BE2C (cell line): Measurements from ENCODE around the gene RAB6A.

ENCODE experiments used
- DNase-seq: peaks from one replicate; pipeline ENCODE4 v3.0.0-alpha.2; 2020
- H3K27me3 ChIP-seq: fragments of 250-450 bp; sonication (Bioruptor Pico); 2 replicates; pipeline ENCODE4 v1.5.1; 2020; ENCODE audit warnings: mild to moderate bottlenecking
- H3K36me3 ChIP-seq: fragments of 250-450 bp; sonication (Bioruptor Pico); 2 replicates; pipeline ENCODE4 v1.5.1; 2020; ENCODE audit warnings: mild to moderate bottlenecking
- H3K4me1 ChIP-seq: fragments of 250-450 bp; sonication (Bioruptor Pico); 2 replicates; pipeline ENCODE4 v1.5.1; 2020
- H3K4me3 ChIP-seq: 2 replicates; pipeline ENCODE4 v1.5.1; 2011; ENCODE audit warnings: low read depth, low read length
- H3K9me3 ChIP-seq: fragments of 250-450 bp; sonication (Bioruptor Pico); 2 replicates; pipeline ENCODE4 v1.5.1; 2020
- CTCF ChIP-seq: IDR thresholded peaks from 2 replicates; pipeline ENCODE4 v1.5.1; 2012; ENCODE audit warnings: mild to moderate bottlenecking, low read depth, low read length

The RAB6A gene

GRCh38 chr11:73659961-73660360 lies 100.9 kb downstream of the RAB6A start:
- H3K9me3 ChIP-seq, result no peaks in the 10 kb centered on the region
- DNase-seq, result no peak

DNA sequence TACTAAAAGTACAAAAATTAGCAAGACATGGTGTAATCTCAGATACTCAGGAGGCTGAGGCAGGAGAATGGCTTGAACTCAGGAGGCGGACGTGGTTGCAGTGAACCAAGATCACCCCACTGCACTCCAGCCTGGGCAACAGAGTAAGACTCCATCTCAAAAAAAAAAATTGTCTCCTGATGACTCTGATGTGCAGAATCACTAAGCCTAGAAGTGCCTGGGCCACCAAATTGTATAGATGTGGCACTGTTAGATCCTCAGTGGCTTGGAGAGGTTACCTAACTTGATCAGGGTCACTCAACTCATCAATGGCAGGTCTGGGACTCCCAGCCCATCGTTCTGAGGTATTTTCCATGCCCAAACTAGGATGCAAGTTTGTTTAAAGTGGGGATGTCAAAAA lies 103.9 kb downstream of the RAB6A start:
- H3K36me3 ChIP-seq, result no peaks in the 10 kb centered on the region
- no peak for DNase-seq
- no peak overlapping the region for H3K4me3 ChIP-seq
- H3K27me3 ChIP-seq, result no peaks in the 10 kb centered on the region
- TF ChIP-seq CTCF, result no peak
- H3K4me1 ChIP-seq, result no peaks in the 10 kb centered on the region
- no peaks in the 10 kb centered on the region for H3K9me3 ChIP-seq

More at GRCh38 chr11:73659961-73660360, 100.9 kb downstream of the RAB6A start:
- no peak overlapping the region for H3K4me3 ChIP-seq
- no peak for TF ChIP-seq CTCF
- H3K36me3 ChIP-seq, result no peaks in the 10 kb centered on the region
- H3K4me1 ChIP-seq, result no peaks in the 10 kb centered on the region
- H3K27me3 ChIP-seq, result no peaks in the 10 kb centered on the region

DNA sequence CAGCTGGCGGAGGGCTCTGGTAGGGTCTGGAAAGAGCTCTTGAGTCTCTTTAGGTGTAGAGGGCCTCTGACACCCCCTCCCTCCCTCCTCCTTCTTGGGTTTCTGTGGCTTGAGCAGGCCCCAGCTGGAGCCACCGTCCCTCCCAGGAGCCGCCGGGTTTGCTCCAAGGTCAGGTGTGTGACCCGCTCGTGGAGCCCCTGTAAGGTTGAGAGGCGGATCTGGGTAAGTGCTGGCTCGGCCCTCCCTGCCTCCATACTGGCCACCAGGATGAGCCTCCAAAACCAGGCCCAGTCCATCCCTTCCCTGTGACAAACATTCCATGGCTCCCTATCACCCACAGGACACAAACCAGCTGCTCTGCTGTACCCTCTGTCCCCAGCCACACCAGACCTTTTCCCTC lies 105.2 kb downstream of the RAB6A start:
- Histone ChIP-seq H3K9me3 (no peaks in the 10 kb centered on the region), H3K4me1 (no peaks in the 10 kb centered on the region), H3K4me3 (no peak overlapping the region), H3K36me3 (no peaks in the 10 kb centered on the region), H3K27me3 (no peaks in the 10 kb centered on the region)
- no peak for TF ChIP-seq CTCF
- DNase-seq, result no peak

GRCh38 chr11:73654482-73655021 lies 106.3 kb downstream of the RAB6A start:
- Histone ChIP-seq H3K27me3 (no peaks in the 10 kb centered on the region), H3K4me3 (no peak overlapping the region), H3K4me1 (no peaks in the 10 kb centered on the region), H3K36me3 (no peaks in the 10 kb centered on the region), H3K9me3 (no peaks in the 10 kb centered on the region)
- DNase-seq, result no peak
- no peak for TF ChIP-seq CTCF

DNA sequence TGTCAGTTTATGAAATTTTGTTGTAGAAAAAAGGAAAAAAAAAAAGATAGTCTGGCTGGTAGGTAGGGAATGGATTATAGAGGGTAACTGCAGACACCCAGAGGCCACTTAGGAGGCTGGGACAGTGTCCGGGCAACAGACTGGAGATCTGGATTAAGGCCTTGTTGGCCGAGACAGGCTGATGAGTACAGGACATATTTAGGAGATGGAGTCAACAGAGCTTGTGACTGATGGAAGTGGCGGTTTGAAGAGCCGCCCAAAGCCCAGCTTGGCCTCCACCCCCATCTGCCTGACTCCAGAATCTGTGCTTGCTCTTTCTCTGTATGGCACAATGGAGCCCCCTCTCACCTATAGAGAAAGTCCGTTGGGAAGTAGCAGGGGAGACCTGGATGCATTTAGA lies 106.9 kb downstream of the RAB6A start:
- Histone ChIP-seq H3K27me3 (no peaks in the 10 kb centered on the region), H3K4me3 (no peak overlapping the region), H3K36me3 (no peaks in the 10 kb centered on the region), H3K9me3 (no peaks in the 10 kb centered on the region), H3K4me1 (no peaks in the 10 kb centered on the region)
- no peak for TF ChIP-seq CTCF
- DNase-seq, result no peak

DNA sequence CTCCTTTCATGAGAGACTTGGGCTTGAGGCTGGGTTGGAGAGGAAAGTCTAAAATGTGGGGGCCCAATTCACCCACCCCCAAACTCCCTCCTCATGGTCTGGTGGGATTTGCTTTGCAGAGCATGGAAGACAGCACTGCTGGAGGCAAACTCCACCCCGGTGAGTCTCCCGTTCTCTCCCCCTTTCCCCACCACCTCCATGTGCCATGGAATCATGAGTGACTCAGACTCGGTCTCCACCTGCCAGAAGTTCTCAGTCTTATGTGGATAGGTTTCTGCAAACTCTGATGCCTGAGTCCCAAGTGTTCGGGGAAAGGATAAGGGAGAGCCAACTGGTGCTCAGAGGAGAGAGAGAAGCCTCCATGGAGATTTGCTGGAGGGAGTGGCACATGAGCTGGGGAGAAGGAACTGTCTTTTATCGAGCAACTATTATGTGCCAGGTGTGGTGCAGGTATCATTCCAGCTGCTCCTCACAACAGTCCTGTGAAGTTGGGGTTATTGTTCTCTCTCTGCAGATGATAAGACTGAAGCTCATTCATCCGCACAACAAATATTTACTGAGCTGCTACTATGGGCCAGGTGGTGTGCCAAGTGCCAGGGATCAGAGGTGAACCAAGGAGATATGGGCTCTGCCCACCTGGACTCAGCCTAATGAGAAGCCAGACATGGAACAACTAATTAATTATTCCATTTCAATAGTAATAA lies 107.9 kb downstream of the RAB6A start:
- no peak for DNase-seq
- no peak for TF ChIP-seq CTCF
- no peaks in the 10 kb centered on the region for H3K36me3 ChIP-seq
- H3K4me3 ChIP-seq, result no peak overlapping the region
- no peaks in the 10 kb centered on the region for H3K27me3 ChIP-seq
- H3K9me3 ChIP-seq, result no peaks in the 10 kb centered on the region
- H3K4me1 ChIP-seq, result no peaks in the 10 kb centered on the region
